ENCODE results near the gene MMEL1.
"Not testable (repeated sequence)": the region's sequence is repeated elsewhere in the genome, so short reads cannot be mapped to it uniquely, and the experiment has no call there.

- TF ChIP-seq, protein P1, sequence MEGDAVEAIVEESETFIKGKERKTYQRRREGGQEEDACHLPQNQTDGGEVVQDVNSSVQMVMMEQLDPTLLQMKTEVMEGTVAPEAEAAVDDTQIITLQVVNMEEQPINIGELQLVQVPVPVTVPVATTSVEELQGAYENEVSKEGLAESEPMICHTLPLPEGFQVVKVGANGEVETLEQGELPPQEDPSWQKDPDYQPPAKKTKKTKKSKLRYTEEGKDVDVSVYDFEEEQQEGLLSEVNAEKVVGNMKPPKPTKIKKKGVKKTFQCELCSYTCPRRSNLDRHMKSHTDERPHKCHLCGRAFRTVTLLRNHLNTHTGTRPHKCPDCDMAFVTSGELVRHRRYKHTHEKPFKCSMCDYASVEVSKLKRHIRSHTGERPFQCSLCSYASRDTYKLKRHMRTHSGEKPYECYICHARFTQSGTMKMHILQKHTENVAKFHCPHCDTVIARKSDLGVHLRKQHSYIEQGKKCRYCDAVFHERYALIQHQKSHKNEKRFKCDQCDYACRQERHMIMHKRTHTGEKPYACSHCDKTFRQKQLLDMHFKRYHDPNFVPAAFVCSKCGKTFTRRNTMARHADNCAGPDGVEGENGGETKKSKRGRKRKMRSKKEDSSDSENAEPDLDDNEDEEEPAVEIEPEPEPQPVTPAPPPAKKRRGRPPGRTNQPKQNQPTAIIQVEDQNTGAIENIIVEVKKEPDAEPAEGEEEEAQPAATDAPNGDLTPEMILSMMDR (IDR thresholded peaks at IDR 0.05), result not testable (repeated sequence)
- TF ChIP-seq ZFX (IDR thresholded peaks at IDR 0.05; ENCODE audit: borderline replicate concordance), result not testable (repeated sequence)
Observed at GRCh38 chr1:2659806-2660205, 27.0 kb upstream of the MMEL1 start.
